Measurements from ENCODE around the gene HAND2. TPM values are rescaled to one million over a fixed set of nuclear protein-coding genes. Genes with fewer than 3 reads are reported as not detected.

HAND2 gene
- total and polyA plus RNA-seq, 2 experiments from 2014 or later, result 0.15 TPM; not detected in 1

DNA sequence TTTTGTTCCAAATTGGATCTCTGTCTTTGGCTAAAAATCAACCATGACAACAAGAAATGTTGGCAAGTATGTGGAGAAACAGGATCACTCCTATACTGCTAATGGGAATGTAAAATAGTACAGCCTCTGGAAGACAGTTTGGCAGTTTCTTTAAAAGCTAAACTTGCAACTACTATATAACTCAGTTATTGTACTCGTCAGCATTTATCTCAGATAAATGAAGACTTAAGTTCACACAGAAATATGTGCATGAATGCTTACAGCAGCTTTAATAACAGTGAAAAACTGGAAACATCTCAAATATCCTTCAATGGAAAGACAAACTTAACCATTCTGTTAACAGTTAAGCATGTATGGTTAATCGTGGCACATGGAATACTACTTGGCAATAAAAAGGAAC lies 15.4 kb upstream of the HAND2 start:
- Histone ChIP-seq H3F3A (replicated peaks; ENCODE audit: low read depth) (no peaks in the 10 kb centered on the region), H3K36me3 (ENCODE audit: insufficient read depth) (no peaks in the 10 kb centered on the region), H3K27ac (ENCODE audit: low read depth) (no peak overlapping the region), H3K79me2 (replicated peaks; ENCODE audit: insufficient read depth) (no peaks in the 10 kb centered on the region), H3K9me2 (ENCODE audit: insufficient read depth) (no peaks in the 10 kb centered on the region), H3K4me2 (no peak overlapping the region), H2AFZ (no peak overlapping the region), H3K4me1 (ENCODE audit: insufficient read depth) (no peaks in the 10 kb centered on the region), H4K20me1 (replicated peaks; ENCODE audit: insufficient read depth) (no peaks in the 10 kb centered on the region; the same call in 1 of the 2 replicates), H3K4me3 (no peak overlapping the region), H3K27me3 (ENCODE audit: insufficient read depth) (peaks cover 43% of the 10 kb centered on the region)
- Mint-ChIP-seq H3K4me3 (no peak overlapping the region), H3K27me3 (ENCODE audit: insufficient read depth, low read depth, poor library complexity) (peaks cover 17% of the 10 kb centered on the region), H3K36me3 (ENCODE audit: low read depth) (no peaks in the 10 kb centered on the region), H3K27ac (no peak overlapping the region), H3K4me1 (no peaks in the 10 kb centered on the region; the same call in 2 of the 3 replicates), H3K9me3 (no peaks in the 10 kb centered on the region)
- DNase-seq (ENCODE audit: low spot score) (no peak), ATAC-seq (no peak)
- TF ChIP-seq NANOG (IDR thresholded peaks at IDR 0.05; ENCODE audit: borderline replicate concordance) (no peak), EZH2phosphoT487 (IDR thresholded peaks at IDR 0.05; ENCODE audit: unreplicated experiment) (no peak), ZNF114 (CRISPR knock-in tag; IDR thresholded peaks at IDR 0.05) (no peak), EZH2 (IDR thresholded peaks at IDR 0.05; ENCODE audit: low read depth, unreplicated experiment) (no peak), JUNB (IDR thresholded peaks at IDR 0.05; ENCODE audit: unreplicated experiment) (no peak), POLR2AphosphoS5 (IDR thresholded peaks at IDR 0.05; ENCODE audit: low read depth) (no peak), STAT1 (IDR thresholded peaks at IDR 0.05; ENCODE audit: unreplicated experiment) (no peak), CREB1 (CRISPR knock-in tag; IDR thresholded peaks at IDR 0.05; ENCODE audit: low read depth) (no peak), ZNF331 (CRISPR knock-in tag; IDR thresholded peaks at IDR 0.05; ENCODE audit: low read depth) (no peak)
- TF ChIP-seq, protein P1, sequence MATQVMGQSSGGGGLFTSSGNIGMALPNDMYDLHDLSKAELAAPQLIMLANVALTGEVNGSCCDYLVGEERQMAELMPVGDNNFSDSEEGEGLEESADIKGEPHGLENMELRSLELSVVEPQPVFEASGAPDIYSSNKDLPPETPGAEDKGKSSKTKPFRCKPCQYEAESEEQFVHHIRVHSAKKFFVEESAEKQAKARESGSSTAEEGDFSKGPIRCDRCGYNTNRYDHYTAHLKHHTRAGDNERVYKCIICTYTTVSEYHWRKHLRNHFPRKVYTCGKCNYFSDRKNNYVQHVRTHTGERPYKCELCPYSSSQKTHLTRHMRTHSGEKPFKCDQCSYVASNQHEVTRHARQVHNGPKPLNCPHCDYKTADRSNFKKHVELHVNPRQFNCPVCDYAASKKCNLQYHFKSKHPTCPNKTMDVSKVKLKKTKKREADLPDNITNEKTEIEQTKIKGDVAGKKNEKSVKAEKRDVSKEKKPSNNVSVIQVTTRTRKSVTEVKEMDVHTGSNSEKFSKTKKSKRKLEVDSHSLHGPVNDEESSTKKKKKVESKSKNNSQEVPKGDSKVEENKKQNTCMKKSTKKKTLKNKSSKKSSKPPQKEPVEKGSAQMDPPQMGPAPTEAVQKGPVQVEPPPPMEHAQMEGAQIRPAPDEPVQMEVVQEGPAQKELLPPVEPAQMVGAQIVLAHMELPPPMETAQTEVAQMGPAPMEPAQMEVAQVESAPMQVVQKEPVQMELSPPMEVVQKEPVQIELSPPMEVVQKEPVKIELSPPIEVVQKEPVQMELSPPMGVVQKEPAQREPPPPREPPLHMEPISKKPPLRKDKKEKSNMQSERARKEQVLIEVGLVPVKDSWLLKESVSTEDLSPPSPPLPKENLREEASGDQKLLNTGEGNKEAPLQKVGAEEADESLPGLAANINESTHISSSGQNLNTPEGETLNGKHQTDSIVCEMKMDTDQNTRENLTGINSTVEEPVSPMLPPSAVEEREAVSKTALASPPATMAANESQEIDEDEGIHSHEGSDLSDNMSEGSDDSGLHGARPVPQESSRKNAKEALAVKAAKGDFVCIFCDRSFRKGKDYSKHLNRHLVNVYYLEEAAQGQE (IDR thresholded peaks at IDR 0.05; ENCODE audit: unreplicated experiment), result no peak
- TF ChIP-seq, protein P2, sequence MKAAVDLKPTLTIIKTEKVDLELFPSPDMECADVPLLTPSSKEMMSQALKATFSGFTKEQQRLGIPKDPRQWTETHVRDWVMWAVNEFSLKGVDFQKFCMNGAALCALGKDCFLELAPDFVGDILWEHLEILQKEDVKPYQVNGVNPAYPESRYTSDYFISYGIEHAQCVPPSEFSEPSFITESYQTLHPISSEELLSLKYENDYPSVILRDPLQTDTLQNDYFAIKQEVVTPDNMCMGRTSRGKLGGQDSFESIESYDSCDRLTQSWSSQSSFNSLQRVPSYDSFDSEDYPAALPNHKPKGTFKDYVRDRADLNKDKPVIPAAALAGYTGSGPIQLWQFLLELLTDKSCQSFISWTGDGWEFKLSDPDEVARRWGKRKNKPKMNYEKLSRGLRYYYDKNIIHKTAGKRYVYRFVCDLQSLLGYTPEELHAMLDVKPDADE (IDR thresholded peaks at IDR 0.05), result no peak
- TF ChIP-seq, protein P3, sequence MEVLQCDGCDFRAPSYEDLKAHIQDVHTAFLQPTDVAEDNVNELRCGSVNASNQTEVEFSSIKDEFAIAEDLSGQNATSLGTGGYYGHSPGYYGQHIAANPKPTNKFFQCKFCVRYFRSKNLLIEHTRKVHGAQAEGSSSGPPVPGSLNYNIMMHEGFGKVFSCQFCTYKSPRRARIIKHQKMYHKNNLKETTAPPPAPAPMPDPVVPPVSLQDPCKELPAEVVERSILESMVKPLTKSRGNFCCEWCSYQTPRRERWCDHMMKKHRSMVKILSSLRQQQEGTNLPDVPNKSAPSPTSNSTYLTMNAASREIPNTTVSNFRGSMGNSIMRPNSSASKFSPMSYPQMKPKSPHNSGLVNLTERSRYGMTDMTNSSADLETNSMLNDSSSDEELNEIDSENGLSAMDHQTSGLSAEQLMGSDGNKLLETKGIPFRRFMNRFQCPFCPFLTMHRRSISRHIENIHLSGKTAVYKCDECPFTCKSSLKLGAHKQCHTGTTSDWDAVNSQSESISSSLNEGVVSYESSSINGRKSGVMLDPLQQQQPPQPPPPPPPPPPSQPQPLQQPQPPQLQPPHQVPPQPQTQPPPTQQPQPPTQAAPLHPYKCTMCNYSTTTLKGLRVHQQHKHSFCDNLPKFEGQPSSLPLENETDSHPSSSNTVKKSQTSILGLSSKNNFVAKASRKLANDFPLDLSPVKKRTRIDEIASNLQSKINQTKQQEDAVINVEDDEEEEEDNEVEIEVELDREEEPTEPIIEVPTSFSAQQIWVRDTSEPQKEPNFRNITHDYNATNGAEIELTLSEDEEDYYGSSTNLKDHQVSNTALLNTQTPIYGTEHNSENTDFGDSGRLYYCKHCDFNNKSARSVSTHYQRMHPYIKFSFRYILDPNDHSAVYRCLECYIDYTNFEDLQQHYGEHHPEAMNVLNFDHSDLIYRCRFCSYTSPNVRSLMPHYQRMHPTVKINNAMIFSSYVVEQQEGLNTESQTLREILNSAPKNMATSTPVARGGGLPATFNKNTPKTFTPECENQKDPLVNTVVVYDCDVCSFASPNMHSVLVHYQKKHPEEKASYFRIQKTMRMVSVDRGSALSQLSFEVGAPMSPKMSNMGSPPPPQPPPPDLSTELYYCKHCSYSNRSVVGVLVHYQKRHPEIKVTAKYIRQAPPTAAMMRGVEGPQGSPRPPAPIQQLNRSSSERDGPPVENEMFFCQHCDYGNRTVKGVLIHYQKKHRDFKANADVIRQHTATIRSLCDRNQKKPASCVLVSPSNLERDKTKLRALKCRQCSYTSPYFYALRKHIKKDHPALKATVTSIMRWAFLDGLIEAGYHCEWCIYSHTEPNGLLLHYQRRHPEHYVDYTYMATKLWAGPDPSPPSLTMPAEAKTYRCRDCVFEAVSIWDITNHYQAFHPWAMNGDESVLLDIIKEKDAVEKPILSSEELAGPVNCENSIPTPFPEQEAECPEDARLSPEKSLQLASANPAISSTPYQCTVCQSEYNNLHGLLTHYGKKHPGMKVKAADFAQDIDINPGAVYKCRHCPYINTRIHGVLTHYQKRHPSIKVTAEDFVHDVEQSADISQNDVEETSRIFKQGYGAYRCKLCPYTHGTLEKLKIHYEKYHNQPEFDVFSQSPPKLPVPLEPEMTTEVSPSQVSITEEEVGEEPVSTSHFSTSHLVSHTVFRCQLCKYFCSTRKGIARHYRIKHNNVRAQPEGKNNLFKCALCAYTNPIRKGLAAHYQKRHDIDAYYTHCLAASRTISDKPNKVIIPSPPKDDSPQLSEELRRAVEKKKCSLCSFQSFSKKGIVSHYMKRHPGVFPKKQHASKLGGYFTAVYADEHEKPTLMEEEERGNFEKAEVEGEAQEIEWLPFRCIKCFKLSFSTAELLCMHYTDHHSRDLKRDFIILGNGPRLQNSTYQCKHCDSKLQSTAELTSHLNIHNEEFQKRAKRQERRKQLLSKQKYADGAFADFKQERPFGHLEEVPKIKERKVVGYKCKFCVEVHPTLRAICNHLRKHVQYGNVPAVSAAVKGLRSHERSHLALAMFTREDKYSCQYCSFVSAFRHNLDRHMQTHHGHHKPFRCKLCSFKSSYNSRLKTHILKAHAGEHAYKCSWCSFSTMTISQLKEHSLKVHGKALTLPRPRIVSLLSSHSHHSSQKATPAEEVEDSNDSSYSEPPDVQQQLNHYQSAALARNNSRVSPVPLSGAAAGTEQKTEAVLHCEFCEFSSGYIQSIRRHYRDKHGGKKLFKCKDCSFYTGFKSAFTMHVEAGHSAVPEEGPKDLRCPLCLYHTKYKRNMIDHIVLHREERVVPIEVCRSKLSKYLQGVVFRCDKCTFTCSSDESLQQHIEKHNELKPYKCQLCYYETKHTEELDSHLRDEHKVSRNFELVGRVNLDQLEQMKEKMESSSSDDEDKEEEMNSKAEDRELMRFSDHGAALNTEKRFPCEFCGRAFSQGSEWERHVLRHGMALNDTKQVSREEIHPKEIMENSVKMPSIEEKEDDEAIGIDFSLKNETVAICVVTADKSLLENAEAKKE (CRISPR knock-in tag; IDR thresholded peaks at IDR 0.05), result no peak
- TF ChIP-seq, protein P4, sequence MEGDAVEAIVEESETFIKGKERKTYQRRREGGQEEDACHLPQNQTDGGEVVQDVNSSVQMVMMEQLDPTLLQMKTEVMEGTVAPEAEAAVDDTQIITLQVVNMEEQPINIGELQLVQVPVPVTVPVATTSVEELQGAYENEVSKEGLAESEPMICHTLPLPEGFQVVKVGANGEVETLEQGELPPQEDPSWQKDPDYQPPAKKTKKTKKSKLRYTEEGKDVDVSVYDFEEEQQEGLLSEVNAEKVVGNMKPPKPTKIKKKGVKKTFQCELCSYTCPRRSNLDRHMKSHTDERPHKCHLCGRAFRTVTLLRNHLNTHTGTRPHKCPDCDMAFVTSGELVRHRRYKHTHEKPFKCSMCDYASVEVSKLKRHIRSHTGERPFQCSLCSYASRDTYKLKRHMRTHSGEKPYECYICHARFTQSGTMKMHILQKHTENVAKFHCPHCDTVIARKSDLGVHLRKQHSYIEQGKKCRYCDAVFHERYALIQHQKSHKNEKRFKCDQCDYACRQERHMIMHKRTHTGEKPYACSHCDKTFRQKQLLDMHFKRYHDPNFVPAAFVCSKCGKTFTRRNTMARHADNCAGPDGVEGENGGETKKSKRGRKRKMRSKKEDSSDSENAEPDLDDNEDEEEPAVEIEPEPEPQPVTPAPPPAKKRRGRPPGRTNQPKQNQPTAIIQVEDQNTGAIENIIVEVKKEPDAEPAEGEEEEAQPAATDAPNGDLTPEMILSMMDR (conservative IDR thresholded peaks at IDR 0.05; ENCODE audit: low read depth in 2 of 2), result no peak

All from GM23338 (cell line).